Psoas muscle (tissue), 8 donors: ENCODE measurements around the gene TMEM131L. TPM values are rescaled to one million over a fixed set of nuclear protein-coding genes. Genes with fewer than 3 reads are reported as not detected.
"Not testable (repeated sequence)": the region's sequence is repeated elsewhere in the genome, so short reads cannot be mapped to it uniquely, and the experiment has no call there.

Experiments
- ATAC-seq, 4 donors: fragments of 200-7000 bp; cut with Tn5 transposase; one replicate each; pipeline ENCODE4 v1.9.1; 2020; ENCODE audit warnings: moderate library complexity in 3 of 4, mild to moderate bottlenecking in 2 of 4
- DNase-seq, 2 donors: peaks; one replicate each; pipeline ENCODE4 v3.0.0-alpha.2; 2020
- H3K27ac ChIP-seq: fragments of 200-600 bp; one replicate; pipeline ENCODE4 v1.8.0; 2022
- H3K27me3 ChIP-seq, 3 donors: fragments of 200-600 bp in 1 of 3; one replicate each; pipeline versions ENCODE4 v1.6.1 to v1.8.0; 2013 to 2022; ENCODE audit warnings: low read length in 2 of 3, mild to moderate bottlenecking in 2 of 3, moderate library complexity in 1 of 3; ENCODE audit not compliant: insufficient read depth in 3 of 3
- H3K36me3 ChIP-seq, 2 donors: fragments of 200-600 bp in 1 of 2; one replicate each; pipeline versions ENCODE4 v1.6.1 to v1.8.0; 2013 to 2022; ENCODE audit warnings: low read depth in 1 of 2, mild to moderate bottlenecking in 1 of 2, moderate library complexity in 1 of 2; ENCODE audit not compliant: insufficient read depth in 1 of 2
- H3K4me1 ChIP-seq: fragments of 200-600 bp; one replicate; pipeline ENCODE4 v1.8.0; 2022
- H3K4me3 ChIP-seq: fragments of 200-600 bp; one replicate; pipeline ENCODE4 v1.8.0; 2022; ENCODE audit warnings: mild to moderate bottlenecking
- H3K9me3 ChIP-seq: fragments of 200-600 bp; one replicate; pipeline ENCODE4 v1.8.0; 2022
- WGBS, 3 donors: extraction: QIAGEN DNeasy Blood & Tissue Kit; methylation state at CpG; one replicate each; pipeline versions ENCODE4 v1.1.6 to v1.1.7; 2013; 5-methylcytosine and 5-hydroxymethylcytosine counted together
- intact Hi-C, 2 donors: fragments of 100-400 bp; cut with DNase I; formaldehyde crosslinking; loops; one replicate each; pipeline versions ENCODE4 v1.11.0 to v1.14.2; 2022
- polyA plus RNA-seq, 3 donors: library from polyadenylated mRNA; stranded (reverse); fragments of 200-250 nt; gene quantifications; one replicate each; pipeline ENCODE4 v1.2.3, GENCODE V29; 2013
- total RNA-seq, 4 donors: library from RNA; stranded (reverse); fragmentation: NEBNext Ultra II Directional in 2 of 4; extraction: Animal tissue kit (Norgen Biotek cat#: 25700) in 2 of 4; gene quantifications; one replicate each; pipeline versions ENCODE4 v1.2.1 to v1.2.4, GENCODE V29; 2021 to 2023
- TF ChIP-seq, protein P1 (sequence below): fragments of 200-600 bp; IDR thresholded peaks from one replicate; pipeline ENCODE4 v1.8.0; 2022; ENCODE audit warnings: antibody characterized with exemption
- donor health status: healthy with polysubstance abuse.
- donor health status: DM: no; HTN: no; CAD: no; lungs with moderate emphysema.
- donor health status: Bipolar disorder and iron deficiency.
- donor health status: healthy.
- donor health status: DM: yes; HTN: yes; CAD: no.
- donor health status: DM: no; HTN: no; CAD: no.
- donor health status: DM: no; HTN: no; CAD: no.
- donor health status: DM: yes; HTN: yes; CAD: no.

The TMEM131L gene
- total and polyA plus RNA-seq, 7 donors: 2.1 to 21.2 (median 6.9) TPM

GRCh38 chr4:153447175-153447905 lies 18.8 kb upstream of the TMEM131L start:
- WGBS, 3 donors: 60 to 74% (median 62%) methylated on average over 5 of the region's 5 CpGs
- H3K9me3 ChIP-seq: no peaks in the 10 kb centered on the region

DNA sequence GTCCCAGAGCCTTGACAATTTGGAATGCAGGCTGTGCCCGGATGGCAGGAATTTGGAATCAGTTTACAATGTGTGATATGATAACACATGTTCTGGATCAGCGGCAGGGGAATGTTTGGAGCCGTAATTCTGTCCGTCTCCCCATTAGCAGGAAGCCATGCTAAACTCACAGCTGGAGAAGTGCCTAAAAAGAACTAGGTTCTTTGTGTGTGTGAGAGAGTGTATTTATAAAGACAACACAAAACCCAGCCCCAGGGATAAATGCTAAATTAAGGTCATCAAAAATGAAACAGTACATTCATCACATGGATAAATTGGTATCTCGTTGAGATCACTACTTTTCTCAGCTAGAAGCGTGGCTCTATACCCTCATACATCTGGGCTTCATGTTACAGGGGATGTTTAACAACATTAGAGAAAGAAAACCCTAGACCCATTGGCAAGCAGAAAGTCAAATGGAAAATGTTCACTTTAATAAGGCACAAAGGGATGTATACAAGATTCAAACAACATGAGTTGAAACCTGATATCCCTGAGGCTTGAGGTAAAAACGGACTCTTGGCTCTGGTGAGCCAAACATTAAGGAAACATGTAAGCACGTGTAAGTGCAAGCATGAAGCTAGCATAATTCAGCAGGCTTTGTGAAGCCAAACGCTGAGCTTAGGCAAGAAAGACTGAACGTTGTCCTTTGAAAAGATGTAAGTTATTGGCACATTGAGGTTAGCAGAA lies 18.0 kb upstream of the TMEM131L start:
- intact Hi-C loops: no loop called here
- Histone ChIP-seq H3K27ac (peak overlapping the region; percentile 56), H3K27me3 (no peaks in the 10 kb centered on the region), H3K4me1 (peaks cover 13% of the 10 kb centered on the region), H3K9me3 (no peaks in the 10 kb centered on the region), H3K4me3 (peak overlapping the region; percentile 59), H3K36me3 (no peaks in the 10 kb centered on the region)
- 14 to 20% (median 16%) methylated on average over 10 of the region's 10 CpGs for WGBS, 3 donors
- DNase-seq (no peak), ATAC-seq (peak in 3 of 4 donors; percentile 32 to 52 (median 43))
- TF ChIP-seq, protein P1, sequence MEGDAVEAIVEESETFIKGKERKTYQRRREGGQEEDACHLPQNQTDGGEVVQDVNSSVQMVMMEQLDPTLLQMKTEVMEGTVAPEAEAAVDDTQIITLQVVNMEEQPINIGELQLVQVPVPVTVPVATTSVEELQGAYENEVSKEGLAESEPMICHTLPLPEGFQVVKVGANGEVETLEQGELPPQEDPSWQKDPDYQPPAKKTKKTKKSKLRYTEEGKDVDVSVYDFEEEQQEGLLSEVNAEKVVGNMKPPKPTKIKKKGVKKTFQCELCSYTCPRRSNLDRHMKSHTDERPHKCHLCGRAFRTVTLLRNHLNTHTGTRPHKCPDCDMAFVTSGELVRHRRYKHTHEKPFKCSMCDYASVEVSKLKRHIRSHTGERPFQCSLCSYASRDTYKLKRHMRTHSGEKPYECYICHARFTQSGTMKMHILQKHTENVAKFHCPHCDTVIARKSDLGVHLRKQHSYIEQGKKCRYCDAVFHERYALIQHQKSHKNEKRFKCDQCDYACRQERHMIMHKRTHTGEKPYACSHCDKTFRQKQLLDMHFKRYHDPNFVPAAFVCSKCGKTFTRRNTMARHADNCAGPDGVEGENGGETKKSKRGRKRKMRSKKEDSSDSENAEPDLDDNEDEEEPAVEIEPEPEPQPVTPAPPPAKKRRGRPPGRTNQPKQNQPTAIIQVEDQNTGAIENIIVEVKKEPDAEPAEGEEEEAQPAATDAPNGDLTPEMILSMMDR: no peak

More at GRCh38 chr4:153447175-153447905, 18.8 kb upstream of the TMEM131L start:
- DNase-seq (no peak), ATAC-seq (peak in 1 of 4 donors; percentile 54)
- Histone ChIP-seq H3K4me3 (peak overlapping the region; percentile 59), H3K27ac (peak overlapping the region; percentile 56), H3K27me3 (no peaks in the 10 kb centered on the region), H3K4me1 (peaks cover 14% of the 10 kb centered on the region), H3K36me3 (no peaks in the 10 kb centered on the region)
- TF ChIP-seq, protein P1: no peak
- intact Hi-C loops: no loop called here

GRCh38 chr4:153449338-153449737 lies 16.8 kb upstream of the TMEM131L start:
- H3K36me3 ChIP-seq: no peaks in the 10 kb centered on the region
- no peak for DNase-seq
- intact Hi-C loops: no loop called here
- whole genome bisulfite sequencing, 3 donors: 91 to 100% (median 93%) methylated on average over 1 of the region's 1 CpG
- H3K9me3 ChIP-seq: no peaks in the 10 kb centered on the region
- ATAC-seq: no peak
- H3K4me3 ChIP-seq: no peak overlapping the region
- no peaks in the 10 kb centered on the region for H3K27me3 ChIP-seq
- TF ChIP-seq, protein P1: no peak
- no peak overlapping the region for H3K27ac ChIP-seq
- H3K4me1 ChIP-seq: peaks cover 13% of the 10 kb centered on the region

- TF ChIP-seq, protein P1: no peak
- DNase-seq (no peak), ATAC-seq (no peak)
- intact Hi-C loops: no loop called here
- Histone ChIP-seq H3K27me3 (no peaks in the 10 kb centered on the region), H3K4me3 (no peak overlapping the region), H3K27ac (no peak overlapping the region), H3K4me1 (peaks cover 13% of the 10 kb centered on the region), H3K9me3 (no peaks in the 10 kb centered on the region), H3K36me3 (no peaks in the 10 kb centered on the region)
- WGBS, 3 donors: 85 to 95% (median 90%) methylated on average over 5 of the region's 5 CpGs
These were observed 15.6 kb upstream of the TMEM131L start for GRCh38 chr4:153450544-153450917.

DNA sequence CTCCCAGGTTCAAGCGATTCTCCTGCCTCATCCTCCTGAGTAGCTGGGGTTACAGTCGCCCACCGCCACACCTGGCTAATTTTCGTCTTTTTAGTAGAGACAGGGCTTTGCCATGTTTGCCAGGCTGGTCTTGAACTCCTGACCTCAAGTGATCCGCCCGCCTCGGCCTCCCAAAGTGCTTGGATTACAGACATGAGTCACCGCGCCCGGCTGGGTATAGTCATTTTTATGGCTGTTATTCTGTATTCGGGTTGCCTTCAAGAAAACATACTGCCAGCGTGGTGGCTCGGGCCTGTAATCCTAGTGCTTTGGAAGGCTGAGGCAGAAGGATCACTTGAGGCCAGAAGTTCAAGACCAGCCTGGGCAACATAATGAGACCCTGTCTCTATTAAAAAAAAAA lies 15.0 kb upstream of the TMEM131L start:
- WGBS, 3 donors: 62 to 76% (median 75%) methylated on average over 13 of the region's 13 CpGs

More for the DNA sequence above, 15.0 kb upstream of the TMEM131L start:
- H3K27ac ChIP-seq, intact Hi-C loops, ATAC-seq, H3K9me3 ChIP-seq, DNase-seq, H3K4me3 ChIP-seq, H3K27me3 ChIP-seq, H3K36me3 ChIP-seq: not testable (repeated sequence)
- peaks cover 13% of the 10 kb centered on the region for H3K4me1 ChIP-seq
